Kidney (tissue), 14 donors: ENCODE data around the gene TNPO2. TPM values are rescaled to one million over a fixed set of nuclear protein-coding genes. Genes with fewer than 3 reads are reported as not detected.

ENCODE experiments used
- DNase-seq, 5 donors: peaks; one replicate each; pipeline ENCODE4 v3.0.0-alpha.2; 2013 to 2020
- FAIRE-seq: peaks from 2 replicates; lab custom pipeline; 2012; peaks lifted over from hg19 to GRCh38; lab: Jason Lieb, UNC
- H3K27ac ChIP-seq, 2 donors: one replicate each; pipeline ENCODE4 v1.7.0; 2013; ENCODE audit warnings: low read depth in 2 of 2, low read length in 2 of 2, inconsistent platforms in 1 of 2
- H3K27me3 ChIP-seq: one replicate; pipeline ENCODE4 v1.7.1; 2013; ENCODE audit warnings: low read length, inconsistent platforms; ENCODE audit not compliant: control insufficient read depth, insufficient read depth
- H3K36me3 ChIP-seq, 3 donors: one replicate each; pipeline versions ENCODE4 v1.7.0 to v1.7.1; 2013; ENCODE audit warnings: low read length in 3 of 3, control low read depth in 1 of 3, inconsistent platforms in 1 of 3; ENCODE audit not compliant: insufficient read depth in 3 of 3, control insufficient read depth in 2 of 3
- H3K4me1 ChIP-seq, 3 donors: one replicate each; pipeline versions ENCODE4 v1.7.0 to v1.7.1; 2013; ENCODE audit warnings: low read length in 3 of 3, inconsistent platforms in 1 of 3, low read depth in 1 of 3; ENCODE audit not compliant: control insufficient read depth in 2 of 3, insufficient read depth in 2 of 3
- H3K4me3 ChIP-seq, 3 donors: one replicate each; pipeline versions ENCODE4 v1.7.0 to v1.8.1; 2013; ENCODE audit warnings: low read length in 3 of 3, control low read depth in 1 of 3, inconsistent platforms in 1 of 3
- H3K9ac ChIP-seq, 3 donors: one replicate each; pipeline versions ENCODE4 v1.7.0 to v1.7.1; 2013; ENCODE audit warnings: low read length in 3 of 3, control low read depth in 1 of 3, inconsistent platforms in 1 of 3
- H3K9me3 ChIP-seq, 3 donors: one replicate each; pipeline versions ENCODE4 v1.7.0 to v1.7.1; 2013; ENCODE audit warnings: low read length in 3 of 3, control low read depth in 1 of 3, inconsistent platforms in 1 of 3; ENCODE audit not compliant: control insufficient read depth in 2 of 3, insufficient read depth in 1 of 3
- intact Hi-C: fragments of 100-400 bp; cut with DNase I; formaldehyde crosslinking; loops from one replicate; pipeline ENCODE4 v1.11.1; 2022
- polyA plus RNA-seq: library from polyadenylated mRNA; stranded (reverse); fragments of 350-450 nt; fragmentation: Illumina TruSeq; extraction: RNeasy Lipid Tissue Mini Kit (QIAGEN cat#74804); gene quantifications from one replicate; pipeline ENCODE4 v1.2.3, GENCODE V29; 2014; ENCODE audit warnings: low read depth, low replicate concordance; ENCODE audit not compliant: insufficient read depth
- total RNA-seq: library from RNA; stranded (reverse); fragmentation: NEBNext Ultra II Directional; extraction: Animal tissue kit (Norgen Biotek cat#: 25700); gene quantifications from one replicate; pipeline ENCODE4 v1.2.1, GENCODE V29; 2021
- TF ChIP-seq, protein P1 (sequence below): IDR thresholded peaks from 3 replicates; pipeline ENCODE4 v1.5.1; 2012; ENCODE audit warnings: mild to moderate bottlenecking, moderate library complexity, borderline replicate concordance; ENCODE audit not compliant: insufficient read depth; ENCODE audit errors: extremely low read depth
- donor health status: control.
- donor health status: control.
- donor health status: control.
- donor health status: control.
- donor health status: control.
- donor health status: DM: yes; HTN: yes; CAD: no.
- donor health status: Normal renal cell carcinoma (clear cell type).

TNPO2 gene
- total and polyA plus RNA-seq, 2 donors from 2014 or later: 20.5 to 62.7 TPM

DNA sequence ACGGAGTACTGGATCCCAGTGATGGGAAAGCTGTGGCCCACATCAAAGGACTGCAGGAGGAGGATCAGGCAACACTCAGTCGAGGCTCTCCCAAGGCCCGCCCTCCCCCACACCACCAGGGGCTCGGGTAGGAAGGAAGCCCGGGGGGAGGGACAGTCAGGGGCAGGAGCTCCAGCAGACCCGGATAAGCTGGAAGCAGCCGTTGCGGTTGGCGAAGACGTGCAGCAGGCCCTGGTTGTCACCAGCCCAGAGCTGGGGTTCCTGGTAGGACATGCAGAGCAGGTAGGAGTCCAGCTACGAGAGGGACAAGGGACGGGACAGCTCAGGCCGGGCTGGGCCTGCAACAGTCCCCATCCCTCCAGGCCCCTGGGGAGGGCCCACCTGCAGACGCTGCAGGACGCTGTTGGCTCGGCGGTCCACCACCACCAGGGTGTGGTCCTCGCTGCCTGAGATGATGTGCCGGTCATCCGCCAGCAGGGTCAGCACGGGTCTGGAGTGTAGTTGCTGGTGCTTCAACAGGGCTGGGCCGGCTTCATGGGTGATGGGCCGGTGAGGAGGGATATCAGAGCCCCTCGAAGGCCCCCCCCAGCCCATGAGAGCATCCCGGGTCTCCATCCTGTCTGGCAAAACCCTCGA is 34.0 kb downstream of the TNPO2 start:
- H3K4me3 ChIP-seq: no peak overlapping the region
- intact Hi-C loops: no loop called here
- no peaks in the 10 kb centered on the region for H3K27me3 ChIP-seq
- no peak for FAIRE-seq
- TF ChIP-seq, protein P1, sequence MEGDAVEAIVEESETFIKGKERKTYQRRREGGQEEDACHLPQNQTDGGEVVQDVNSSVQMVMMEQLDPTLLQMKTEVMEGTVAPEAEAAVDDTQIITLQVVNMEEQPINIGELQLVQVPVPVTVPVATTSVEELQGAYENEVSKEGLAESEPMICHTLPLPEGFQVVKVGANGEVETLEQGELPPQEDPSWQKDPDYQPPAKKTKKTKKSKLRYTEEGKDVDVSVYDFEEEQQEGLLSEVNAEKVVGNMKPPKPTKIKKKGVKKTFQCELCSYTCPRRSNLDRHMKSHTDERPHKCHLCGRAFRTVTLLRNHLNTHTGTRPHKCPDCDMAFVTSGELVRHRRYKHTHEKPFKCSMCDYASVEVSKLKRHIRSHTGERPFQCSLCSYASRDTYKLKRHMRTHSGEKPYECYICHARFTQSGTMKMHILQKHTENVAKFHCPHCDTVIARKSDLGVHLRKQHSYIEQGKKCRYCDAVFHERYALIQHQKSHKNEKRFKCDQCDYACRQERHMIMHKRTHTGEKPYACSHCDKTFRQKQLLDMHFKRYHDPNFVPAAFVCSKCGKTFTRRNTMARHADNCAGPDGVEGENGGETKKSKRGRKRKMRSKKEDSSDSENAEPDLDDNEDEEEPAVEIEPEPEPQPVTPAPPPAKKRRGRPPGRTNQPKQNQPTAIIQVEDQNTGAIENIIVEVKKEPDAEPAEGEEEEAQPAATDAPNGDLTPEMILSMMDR: no peak
- no peak overlapping the region for H3K27ac ChIP-seq
- no peak for DNase-seq
- no peaks in the 10 kb centered on the region for H3K9me3 ChIP-seq
- no peaks in the 10 kb centered on the region for H3K4me1 ChIP-seq
- peaks cover 0 to 3% (median 0%) of the 10 kb centered on the region in 3 donors for H3K36me3 ChIP-seq
- no peak overlapping the region for H3K9ac ChIP-seq

DNA sequence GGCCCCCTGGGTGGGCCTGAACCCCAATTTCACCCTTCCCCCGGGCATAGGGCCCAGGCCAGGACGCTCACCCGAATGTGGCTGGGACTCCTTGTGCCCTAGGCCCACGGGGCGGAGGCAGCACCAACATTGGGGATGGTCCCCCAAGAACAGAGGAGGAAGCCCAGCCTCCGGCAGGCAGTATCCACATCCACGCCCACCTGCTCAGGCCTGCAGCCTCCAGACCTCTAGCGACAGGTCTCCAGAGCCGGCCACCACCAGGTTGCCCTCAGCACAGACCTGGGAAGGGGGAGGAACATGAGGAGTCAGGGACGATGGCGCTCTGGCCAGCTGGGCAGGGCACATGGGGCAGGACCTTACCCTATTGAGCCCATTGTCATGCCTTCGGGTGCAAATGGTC is 34.7 kb downstream of the TNPO2 start:
- no peaks in the 10 kb centered on the region for H3K4me1 ChIP-seq
- no peak for DNase-seq
- intact Hi-C loops: no loop called here
- no peaks in the 10 kb centered on the region for H3K9me3 ChIP-seq
- H3K27ac ChIP-seq: no peak overlapping the region
- no peaks in the 10 kb centered on the region for H3K27me3 ChIP-seq
- no peak for FAIRE-seq
- H3K4me3 ChIP-seq: no peak overlapping the region
- no peak overlapping the region for H3K9ac ChIP-seq
- H3K36me3 ChIP-seq: peaks cover 0 to 3% (median 0%) of the 10 kb centered on the region in 3 donors
- TF ChIP-seq, protein P1: no peak

DNA sequence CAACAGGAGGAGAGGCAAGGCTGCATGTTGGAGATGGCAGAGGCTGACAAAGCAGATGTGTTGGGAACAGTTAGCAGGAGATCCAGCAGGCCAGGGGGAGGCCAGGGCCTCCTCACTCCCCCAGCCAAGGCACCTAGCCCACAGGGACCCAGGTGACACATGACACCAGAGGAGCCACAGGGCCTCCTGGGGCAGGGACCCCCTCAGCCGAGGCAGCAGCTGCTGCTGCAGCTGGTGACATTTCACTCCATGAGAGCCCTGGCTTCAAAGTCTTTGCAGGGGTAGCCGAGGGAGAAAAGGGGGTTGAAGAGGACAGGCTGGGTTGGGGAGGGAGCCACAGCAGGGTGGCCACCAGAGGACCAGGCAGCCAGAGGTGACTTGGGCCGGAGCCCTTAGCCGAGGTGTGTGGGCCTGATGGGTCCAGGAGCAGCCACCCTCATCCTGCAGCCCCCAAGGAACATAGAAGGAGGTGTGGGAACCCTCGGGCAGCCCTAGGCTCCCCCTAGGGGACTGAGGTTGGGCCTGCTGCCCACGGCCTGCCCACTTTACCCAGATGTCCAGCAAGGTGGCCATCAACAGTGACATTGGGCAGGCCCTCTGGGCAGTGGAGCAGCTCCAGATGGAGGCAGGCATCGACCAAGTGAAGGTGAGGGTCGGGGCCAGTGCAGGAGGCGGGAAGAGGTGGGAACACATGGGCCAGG is 36.1 kb downstream of the TNPO2 start, which contains the start of gene GNG14:
GNG14 (plus strand) TSS at position 503 of the 701 bp plus-strand sequence; CDS start at position 554, 51 bp downstream.
- Histone ChIP-seq H3K27me3 (no peaks in the 10 kb centered on the region), H3K4me1 (no peaks in the 10 kb centered on the region), H3K36me3 (peaks cover 0 to under 1% (median 0%) of the 10 kb centered on the region in 3 donors), H3K27ac (no peak within 1 kb of the TSS), H3K4me3 (no peak within 1 kb of the TSS), H3K9me3 (no peaks in the 10 kb centered on the region), H3K9ac (no peak within 1 kb of the TSS)
- FAIRE-seq (no peak), DNase-seq (no peak)
- TF ChIP-seq, protein P1: no peak
- intact Hi-C loops: no loop called here
